Brain microvascular endothelial cell (primary cell): Measurements from ENCODE around the gene MROH2A.
"Not testable (repeated sequence)": the region's sequence is repeated elsewhere in the genome, so short reads cannot be mapped to it uniquely, and the experiment has no call there.

Experiments
- DNase-seq: peaks from one replicate; pipeline ENCODE4 v3.0.0-alpha.2; 2020
- H3K27ac ChIP-seq: fragments of 250-450 bp; sonication (Bioruptor Pico); 2 replicates; pipeline ENCODE4 v1.5.1; 2020; ENCODE audit warnings: mild to moderate bottlenecking, moderate library complexity
- H3K27me3 ChIP-seq: fragments of 250-450 bp; sonication (Bioruptor Pico); replicated peaks from 2 replicates; pipeline ENCODE4 v1.5.1; 2020; ENCODE audit warnings: mild to moderate bottlenecking
- H3K36me3 ChIP-seq: fragments of 250-450 bp; sonication (Bioruptor Pico); replicated peaks from 2 replicates; pipeline ENCODE4 v1.5.1; 2020; ENCODE audit warnings: mild to moderate bottlenecking
- H3K4me3 ChIP-seq: 2 replicates; pipeline ENCODE4 v1.5.1; 2011; ENCODE audit warnings: low read depth, mild to moderate bottlenecking, control low read depth, low read length, moderate library complexity
- in situ Hi-C: cut with HindIII; loops from 2 replicates; pipeline ENCODE4 v1.10.0; 2017; ENCODE audit warnings: low sequenced_read_pairs, low pct_ligation_motif_present
- TF ChIP-seq, protein P1 (sequence below): IDR thresholded peaks from 2 replicates; pipeline ENCODE4 v1.5.1; 2011; ENCODE audit warnings: low read depth, mild to moderate bottlenecking, moderate library complexity, low read length, control low read depth, inconsistent platforms; ENCODE audit errors: missing control alignments

Gene MROH2A

DNA sequence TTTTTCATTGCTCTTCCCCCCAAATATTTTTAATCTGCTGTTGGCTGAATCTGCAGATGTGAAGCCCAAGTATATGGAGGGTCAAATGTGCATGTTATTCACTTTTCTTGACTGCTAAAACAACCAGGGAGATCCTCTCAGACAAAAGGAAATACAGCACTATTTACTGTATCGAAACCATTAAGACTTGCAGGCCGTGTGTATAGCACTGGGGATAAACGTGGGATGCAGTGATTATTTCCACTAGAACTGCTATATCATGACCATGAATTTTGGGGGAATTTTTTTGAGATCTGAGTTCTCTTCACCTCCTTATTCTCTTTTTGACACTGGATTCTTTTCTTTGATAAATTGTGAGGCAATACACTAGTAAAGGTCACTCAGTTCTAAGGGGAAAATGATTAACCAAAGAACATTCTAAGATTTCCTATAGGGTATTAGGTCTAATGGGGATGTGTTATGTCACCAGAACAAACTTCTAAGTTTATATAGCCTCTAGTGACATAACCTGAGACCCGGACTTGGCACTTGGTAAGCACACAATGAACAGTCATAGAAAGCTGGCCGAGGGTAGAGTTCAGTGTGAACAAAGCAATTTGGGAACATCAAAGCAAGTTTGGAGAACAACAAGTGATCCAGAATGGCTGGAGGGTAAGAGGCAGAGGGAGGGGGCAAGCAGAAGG lies 32.9 kb upstream of the MROH2A start:
- TF ChIP-seq, protein P1, sequence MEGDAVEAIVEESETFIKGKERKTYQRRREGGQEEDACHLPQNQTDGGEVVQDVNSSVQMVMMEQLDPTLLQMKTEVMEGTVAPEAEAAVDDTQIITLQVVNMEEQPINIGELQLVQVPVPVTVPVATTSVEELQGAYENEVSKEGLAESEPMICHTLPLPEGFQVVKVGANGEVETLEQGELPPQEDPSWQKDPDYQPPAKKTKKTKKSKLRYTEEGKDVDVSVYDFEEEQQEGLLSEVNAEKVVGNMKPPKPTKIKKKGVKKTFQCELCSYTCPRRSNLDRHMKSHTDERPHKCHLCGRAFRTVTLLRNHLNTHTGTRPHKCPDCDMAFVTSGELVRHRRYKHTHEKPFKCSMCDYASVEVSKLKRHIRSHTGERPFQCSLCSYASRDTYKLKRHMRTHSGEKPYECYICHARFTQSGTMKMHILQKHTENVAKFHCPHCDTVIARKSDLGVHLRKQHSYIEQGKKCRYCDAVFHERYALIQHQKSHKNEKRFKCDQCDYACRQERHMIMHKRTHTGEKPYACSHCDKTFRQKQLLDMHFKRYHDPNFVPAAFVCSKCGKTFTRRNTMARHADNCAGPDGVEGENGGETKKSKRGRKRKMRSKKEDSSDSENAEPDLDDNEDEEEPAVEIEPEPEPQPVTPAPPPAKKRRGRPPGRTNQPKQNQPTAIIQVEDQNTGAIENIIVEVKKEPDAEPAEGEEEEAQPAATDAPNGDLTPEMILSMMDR = no peak
- no peaks in the 10 kb centered on the region for H3K36me3 ChIP-seq
- no peak for DNase-seq
- no peak overlapping the region for H3K4me3 ChIP-seq
- H3K27ac ChIP-seq = no peak overlapping the region
- in situ Hi-C loops = no loop called here
- no peaks in the 10 kb centered on the region for H3K27me3 ChIP-seq

DNA sequence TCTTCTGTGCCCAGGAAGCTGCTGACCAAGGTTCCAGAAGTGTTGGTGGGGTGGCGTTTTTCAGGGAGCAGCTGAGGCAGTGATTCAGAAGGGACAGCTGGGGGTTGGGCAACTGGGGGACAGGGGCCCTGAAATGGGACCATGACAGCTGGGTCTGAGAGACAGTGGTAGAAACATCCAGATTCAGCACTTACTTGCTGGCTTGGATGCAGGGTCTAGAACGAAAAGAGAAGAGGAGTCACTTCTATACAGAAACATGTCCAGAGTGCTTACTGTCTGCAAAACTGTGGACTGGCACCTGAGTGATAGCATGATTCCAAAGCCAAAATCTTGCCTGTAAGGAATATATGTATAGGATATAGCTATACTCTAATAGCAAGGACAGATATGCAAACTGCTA lies 32.3 kb upstream of the MROH2A start:
- in situ Hi-C loops, H3K27me3 ChIP-seq, H3K36me3 ChIP-seq, H3K4me3 ChIP-seq, DNase-seq, H3K27ac ChIP-seq: not testable (repeated sequence)

DNA sequence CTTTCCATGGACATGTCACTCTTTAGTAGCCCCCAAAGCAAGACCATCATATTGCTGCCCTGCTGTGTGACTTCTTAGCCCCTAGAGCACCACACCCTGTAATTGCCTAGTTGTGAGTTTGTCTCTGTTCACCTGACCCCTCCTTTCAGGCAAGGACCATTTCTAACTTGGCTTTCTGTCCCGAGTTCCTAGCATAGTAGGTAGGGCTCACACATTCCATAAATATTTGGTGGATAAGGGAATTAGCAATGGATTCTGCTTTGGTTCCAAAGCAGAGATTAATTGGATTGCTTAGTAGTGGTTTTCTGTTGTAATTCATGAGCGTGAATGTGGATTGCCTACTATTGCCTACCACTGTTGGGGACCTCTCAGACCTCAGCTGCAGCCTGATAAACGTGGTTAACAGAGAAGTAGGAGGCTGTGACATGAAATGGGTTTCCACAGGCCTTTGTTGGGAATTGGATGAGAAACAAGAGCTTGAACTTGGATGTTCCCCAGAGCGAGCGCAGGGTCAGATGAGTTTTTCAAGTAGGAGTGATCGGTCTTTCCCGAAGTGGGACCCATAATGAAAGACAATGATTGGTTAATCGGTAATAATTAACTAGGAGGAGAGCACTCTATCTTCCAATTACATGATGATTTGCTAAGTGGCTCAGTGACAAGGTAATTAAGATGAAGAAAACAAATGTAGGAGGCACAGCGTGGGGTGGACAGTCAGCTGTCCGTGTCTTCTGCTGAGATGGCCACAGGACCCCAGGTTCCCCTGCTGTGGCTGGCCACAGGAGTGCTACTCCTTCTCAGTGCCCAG lies 31.5 kb upstream of the MROH2A start:
- H3K4me3 ChIP-seq = no peak overlapping the region
- no peak overlapping the region for H3K27ac ChIP-seq
- no peaks in the 10 kb centered on the region for H3K36me3 ChIP-seq
- in situ Hi-C loops = no loop called here
- no peak for DNase-seq
- TF ChIP-seq, protein P1 = no peak
- no peaks in the 10 kb centered on the region for H3K27me3 ChIP-seq

DNA sequence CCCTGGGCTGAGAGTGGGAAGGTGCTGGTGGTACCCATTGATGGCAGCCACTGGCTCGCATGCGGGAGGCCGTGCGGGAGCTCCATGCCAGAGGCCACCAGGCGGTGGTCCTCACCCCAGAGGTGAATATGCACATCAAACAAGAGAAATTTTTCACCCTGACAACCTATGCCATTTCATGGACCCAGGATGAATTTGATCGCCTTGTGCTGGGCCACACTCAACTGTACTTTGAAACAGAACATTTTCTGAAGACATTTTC lies 30.9 kb upstream of the MROH2A start:
- TF ChIP-seq, protein P1 = no peak
- no peak overlapping the region for H3K4me3 ChIP-seq
- no peaks in the 10 kb centered on the region for H3K27me3 ChIP-seq
- in situ Hi-C loops = no loop called here
- H3K27ac ChIP-seq = no peak overlapping the region
- no peak for DNase-seq
- no peaks in the 10 kb centered on the region for H3K36me3 ChIP-seq

DNA sequence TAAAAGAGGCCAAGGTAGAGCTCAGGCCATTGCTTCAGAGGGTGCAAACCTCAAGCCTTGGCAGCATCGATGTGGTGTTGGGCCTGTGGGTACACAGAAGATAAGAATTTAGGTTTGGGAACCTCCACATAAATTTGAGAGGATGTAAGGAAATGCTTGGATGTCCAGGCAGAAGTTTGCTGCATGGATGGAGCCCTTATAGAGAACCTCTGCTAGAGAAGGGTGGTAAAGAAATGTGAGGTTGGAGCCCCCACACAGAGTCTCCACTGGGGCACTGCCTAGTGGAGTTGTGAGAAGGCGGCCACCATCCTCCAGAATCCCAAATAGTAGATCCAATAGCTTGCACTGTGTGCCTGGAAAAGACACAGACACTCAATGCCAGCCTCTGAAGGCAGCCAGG lies 27.4 kb upstream of the MROH2A start:
- H3K27me3 ChIP-seq, in situ Hi-C loops, H3K4me3 ChIP-seq, DNase-seq, H3K36me3 ChIP-seq, H3K27ac ChIP-seq: not testable (repeated sequence)

DNA sequence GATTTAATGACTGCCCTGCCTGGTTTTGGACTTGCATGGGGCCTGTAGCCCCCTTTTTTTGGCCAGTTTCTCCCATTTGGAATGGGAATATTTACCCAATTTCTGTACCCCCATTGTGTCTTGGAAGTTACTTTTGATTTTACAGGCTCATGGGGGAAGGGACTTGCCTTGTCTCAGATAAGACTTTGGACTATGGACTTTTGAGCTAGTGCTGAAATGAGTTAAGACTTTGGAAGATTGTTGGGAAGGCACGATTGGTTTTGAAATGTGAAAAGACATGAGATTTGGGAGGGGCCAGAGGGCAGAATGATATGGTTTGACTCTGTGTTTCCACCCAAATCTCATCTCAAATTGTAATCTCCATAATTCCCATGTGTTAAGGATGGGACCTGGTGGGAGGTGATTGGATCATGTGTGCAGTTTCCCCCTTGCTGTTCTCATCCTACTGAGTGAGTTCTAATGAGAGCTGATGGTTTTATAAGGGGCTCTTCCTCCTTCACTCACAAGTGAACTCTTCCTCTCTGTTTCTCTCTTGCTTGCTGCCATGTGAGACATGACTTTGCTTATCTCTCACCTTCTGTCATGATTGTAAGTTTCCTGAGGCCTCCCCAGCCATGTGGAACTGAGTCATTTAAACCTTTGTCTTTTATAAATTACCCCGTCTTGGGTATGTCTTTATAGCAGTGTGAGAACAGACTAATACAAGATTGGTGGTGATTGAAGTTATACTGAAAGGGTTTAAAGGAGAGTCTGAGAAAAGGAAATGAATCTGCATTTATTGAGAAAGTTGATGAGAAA lies 26.7 kb upstream of the MROH2A start:
- H3K27ac ChIP-seq, H3K36me3 ChIP-seq, H3K27me3 ChIP-seq, DNase-seq, in situ Hi-C loops, H3K4me3 ChIP-seq: not testable (repeated sequence)

DNA sequence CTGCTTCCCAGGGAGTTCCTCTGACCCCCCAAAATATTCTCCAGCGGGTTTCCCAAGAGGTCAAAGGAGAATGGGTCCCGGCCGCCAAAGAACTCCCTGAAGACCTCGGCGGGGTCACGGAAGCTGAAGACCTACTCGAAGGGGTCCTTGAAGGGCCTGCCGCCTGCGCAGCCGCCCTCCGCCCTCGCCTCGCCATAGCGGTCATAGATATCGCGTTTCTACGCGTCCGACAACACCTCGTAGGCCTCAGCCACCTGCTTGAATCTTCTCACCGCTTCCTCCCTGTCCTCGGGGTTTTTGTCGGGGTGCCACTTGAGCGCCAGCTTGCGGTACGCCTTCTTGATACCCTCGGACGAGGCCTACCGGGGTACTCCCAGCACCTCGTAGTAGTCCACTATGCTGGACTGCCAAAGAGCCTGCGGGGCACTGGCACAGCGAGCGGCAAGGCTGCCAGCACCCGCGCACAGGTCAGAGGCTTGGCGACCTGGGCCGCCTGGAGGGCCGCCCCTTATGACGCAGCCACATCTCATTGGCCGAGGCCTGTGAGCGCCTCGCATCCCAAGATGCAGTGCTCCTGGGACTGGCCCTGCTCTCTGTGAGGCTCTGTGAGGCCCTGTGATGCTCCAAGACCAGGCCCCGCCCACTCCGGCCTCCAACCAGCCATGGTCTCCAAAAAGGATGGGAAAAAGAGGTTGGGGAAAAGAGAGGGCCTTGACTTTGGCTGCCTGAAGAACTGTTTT lies 23.1 kb upstream of the MROH2A start:
- no peaks in the 10 kb centered on the region for H3K36me3 ChIP-seq
- in situ Hi-C loops = no loop called here
- TF ChIP-seq, protein P1 = no peak

More for the DNA sequence above, 23.1 kb upstream of the MROH2A start:
- H3K27me3 ChIP-seq = no peaks in the 10 kb centered on the region
- no peak overlapping the region for H3K27ac ChIP-seq
- DNase-seq = no peak
- H3K4me3 ChIP-seq = no peak overlapping the region
